SHP77 treated with DMSO at 0.1 percent for 48 hours (cell line): Measurements from ENCODE around the gene NRG3.
"Not testable (repeated sequence)": the region's sequence is repeated elsewhere in the genome, so short reads cannot be mapped to it uniquely, and the experiment has no call there.

Experiments
- DNase-seq: peaks from one replicate; lab custom pipeline; 2025; lab: John Stamatoyannopoulos, UW

NRG3 gene

DNA sequence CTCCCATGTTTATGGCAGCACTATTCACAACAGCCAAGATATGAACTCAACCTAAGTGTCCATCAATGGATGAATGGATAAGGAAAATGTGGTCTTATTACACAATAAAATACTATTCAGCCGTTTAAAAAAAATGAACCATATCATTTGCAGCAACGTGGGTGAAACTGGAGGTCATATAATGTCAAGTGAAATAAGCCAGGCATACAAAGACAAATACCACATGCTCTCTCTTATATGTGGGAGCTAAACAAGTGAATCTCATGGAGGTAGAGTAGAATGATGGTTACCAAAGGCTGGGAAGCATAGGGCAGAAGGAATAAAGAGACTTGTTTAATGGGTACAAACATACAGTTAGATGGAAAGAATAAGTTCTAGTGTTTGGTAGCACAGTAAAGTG is 699.1 kb downstream of the NRG3 start:
- no peak for DNase-seq

DNA sequence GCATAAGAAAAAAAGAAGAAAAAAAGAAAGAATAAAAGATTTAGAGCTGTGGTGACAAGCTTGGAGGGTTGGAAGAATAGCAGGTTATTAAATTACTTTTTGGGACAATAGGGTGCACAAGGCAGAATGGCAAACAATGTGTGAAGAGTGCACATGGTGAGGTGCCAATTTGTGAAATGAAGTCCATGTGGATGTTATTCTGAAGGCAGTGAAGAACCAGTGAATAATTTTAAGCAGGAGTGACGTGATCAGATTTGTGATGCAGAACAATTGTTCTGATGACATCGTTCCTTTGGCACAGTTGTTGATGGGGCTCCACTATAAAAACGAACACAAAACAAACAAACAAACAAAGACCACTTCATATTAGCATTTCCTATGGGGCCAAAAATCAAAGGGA is 700.3 kb downstream of the NRG3 start:
- DNase-seq: no peak

DNA sequence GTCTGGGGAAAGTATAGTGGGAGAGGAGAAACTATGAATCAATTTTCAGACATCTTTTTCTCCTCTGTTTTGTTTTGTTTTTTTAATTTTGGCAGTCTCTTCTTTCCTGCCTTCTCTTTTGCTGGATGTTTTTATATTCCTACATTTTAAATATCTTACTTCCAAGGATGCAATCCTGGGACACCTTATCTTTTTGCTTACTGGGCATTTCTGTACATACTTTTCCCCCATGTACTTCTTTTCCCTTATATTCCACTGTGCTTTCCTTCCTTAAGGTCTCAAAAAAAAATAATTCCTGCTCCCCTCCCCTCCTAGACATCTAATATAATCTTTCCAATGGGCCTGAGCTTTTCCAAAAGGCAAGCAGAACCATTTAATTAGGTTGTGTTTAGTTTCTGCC is 701.1 kb downstream of the NRG3 start:
- no peak for DNase-seq

DNA sequence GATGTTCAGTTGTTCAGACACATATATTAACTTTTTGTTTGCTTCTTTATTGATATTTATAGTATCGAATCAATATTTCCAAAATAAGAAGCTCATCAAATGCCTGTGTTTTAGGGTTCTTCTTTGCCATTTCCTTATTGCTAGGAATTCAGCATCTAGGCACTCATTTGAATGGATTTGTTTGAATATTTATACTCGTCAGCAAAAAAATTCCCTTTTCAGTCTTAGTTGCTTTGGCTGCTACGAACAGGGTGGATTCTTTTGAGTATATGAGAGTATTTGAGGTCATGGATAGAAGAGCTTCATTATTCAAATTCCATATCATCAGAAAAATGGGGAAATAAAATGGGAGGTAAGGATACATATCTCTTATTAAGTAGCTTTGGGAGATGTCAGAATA is 706.9 kb downstream of the NRG3 start:
- no peak for DNase-seq

DNA sequence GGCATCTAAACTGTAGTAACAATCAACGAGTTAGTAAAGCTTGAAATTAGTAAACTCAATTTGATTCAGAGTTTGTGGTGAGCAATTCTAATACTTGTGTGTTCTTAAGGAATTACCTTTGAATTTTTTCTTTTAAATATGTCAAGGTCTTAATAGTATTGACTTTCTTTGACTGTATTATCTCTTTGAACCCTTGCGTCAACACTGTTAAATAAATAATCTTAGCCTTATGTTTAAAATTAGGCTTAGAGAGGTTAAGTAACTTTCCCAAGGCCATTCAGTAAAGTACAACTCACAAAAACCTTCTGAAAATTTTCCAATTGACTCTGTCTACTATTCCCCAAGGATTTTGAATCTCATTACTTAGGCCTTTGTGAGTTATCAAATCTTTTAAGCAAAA is 716.4 kb downstream of the NRG3 start:
- no peak for DNase-seq

DNA sequence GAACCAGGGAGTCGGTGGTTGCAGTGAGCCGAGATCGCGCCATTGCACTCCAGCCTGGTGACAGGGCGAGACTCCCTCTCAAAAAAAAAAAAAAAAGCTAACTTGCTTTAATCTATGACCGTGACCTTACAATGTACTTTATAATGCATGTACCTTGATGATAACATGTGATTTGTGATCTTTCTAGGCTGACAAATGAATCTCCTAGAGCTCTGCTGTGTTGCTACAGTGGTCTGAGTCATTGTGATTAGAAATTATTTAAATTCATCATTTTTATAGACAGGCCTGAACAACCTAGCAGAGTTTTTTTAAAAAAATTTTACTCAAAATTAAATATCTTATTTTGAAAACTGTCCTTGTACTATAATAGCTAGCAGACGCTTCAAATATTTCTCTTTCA is 722.8 kb downstream of the NRG3 start:
- no peak for DNase-seq

DNA sequence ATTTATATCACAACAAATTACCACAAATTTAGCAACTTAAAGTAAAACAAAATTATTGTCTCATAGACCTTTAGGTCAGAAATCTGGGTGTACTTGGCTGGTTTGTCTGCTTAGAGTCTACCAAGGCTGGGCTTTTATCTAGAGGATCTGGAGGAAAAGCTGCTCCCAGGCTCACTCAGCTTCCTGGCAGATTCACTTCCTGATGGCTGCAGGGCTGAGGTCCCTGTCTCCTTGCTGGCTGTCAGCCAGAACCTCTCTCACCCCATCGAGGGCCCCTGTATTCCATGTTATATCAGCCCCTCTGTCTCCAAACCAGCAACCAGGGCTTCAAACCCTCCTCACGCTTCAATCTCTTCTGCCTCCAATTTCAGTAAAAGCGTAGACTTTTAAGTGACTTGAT is 734.9 kb downstream of the NRG3 start:
- no peak for DNase-seq

DNA sequence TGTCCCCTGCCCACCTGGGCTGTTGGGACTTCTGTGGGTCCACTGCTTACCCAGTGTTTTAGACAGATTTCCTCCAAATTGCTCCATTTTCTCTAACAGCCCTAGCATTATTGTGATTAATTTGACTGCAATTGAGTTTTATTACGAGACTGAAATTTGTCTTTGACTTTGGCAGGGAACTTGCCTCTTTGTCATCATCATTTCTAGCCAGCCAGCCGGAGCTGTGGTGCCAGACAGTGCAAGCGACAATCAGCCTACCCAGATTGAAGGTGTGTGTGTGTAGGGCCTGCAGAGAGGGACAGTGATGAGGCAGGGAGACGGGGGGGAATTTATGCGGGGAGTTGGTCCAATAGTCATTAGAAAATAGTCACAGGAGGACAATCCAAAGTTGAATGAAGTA is 743.0 kb downstream of the NRG3 start:
- no peak for DNase-seq

DNA sequence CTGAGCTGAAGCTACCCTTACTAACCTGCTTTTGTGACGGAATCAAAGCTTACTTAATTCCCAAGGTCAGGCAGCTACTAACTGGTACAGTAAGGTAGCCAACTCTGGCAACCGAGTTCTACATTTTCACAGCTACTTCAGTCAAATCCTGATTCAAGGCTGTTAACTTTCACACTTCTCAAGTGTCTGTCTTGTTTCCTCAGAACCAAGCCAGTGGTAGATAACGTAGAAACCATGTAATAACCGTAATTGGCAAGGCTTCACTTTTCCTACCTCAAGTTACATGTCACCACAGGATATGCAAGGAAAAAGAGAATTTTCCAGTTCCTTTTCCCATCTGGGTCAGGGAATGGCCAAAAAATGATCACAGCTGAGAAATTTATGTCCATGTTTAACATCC is 746.7 kb downstream of the NRG3 start:
- DNase-seq: no peak

DNA sequence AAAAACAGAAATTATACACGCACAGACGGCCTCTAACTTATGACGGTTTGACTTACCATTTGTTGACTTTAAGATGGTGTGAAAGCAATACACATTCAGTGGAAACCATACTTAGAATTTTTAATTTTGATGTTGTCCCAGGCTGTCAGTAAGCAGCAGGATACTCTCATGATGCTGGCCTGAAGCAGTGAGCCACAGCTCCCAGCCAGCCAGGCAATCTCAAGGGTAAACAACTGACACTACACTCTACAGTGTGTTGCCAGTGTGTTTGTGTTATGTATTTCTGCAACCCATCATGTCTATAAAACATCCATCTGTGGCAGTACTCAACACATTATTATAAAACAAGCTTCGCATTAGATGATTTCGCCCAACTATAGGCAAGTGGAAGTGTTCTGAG is 747.5 kb downstream of the NRG3 start:
- no peak for DNase-seq

DNA sequence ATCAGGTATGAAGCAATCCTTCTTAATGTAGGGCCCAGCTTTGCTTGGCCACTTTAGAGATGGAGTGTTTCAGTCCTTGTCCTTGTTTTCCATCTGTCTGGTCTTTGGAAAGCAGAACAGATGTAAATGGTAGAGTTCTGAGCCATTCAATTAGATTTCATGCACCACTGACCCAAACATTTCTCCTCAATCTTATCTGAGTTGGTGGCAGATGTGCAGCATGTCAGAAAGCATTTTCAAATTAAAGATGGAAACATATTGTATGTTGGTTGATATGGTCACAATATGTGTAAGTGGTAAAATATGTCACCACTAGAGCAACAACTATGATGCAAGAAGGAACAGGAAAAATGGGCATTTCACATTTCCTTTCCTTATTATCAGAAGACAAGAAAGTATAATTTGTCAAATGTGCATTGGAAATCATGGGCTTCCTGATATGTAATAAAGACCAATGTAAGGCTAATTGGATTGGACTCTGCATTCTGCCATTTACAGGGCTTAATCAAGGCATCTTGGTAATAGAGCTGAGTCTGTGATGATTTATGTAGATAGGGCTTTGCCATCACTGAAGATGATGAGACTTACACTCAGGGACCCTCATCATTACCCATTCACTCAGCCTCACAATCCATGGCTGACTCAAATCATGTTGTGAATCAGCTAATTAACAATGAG is 750.7 kb downstream of the NRG3 start:
- DNase-seq: no peak

DNA sequence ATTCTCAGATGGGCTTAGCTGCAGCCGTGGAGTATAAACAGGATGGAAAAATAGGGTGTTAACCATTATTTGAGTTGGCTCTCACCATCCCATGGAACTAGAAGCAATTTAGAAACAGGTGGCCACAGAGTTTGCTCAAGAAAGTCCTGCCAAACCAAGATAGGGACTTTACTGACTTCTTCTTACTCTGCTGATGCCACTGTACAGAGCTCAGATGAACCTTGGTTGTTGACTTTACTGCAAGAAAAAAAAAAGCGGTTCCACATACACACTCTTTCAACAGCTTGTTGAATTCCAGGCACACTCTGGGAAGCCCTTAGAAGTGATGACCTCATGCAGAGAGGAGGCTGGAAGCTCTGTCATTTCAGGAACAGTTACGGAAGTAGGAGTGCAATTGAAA is 753.4 kb downstream of the NRG3 start:
- no peak for DNase-seq

DNA sequence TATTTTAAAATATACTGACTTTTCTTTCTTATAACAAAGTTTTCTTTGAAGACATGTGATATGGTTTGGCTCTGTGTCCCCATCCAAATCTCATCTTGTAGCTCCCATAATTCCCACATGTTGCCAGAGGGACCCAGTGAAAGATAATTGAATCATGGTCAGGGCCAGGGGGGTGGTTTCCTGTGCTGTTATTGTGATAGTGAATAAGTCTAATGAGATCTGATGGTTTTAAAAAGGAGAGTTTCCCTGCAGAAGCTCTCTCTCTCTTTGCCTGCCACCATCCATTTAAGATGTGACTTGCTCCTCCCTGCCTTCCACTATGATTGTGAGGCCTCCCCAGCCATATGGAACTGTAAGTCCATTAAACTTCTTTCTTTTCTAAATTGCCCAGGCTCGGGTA is 768.1 kb downstream of the NRG3 start:
- DNase-seq: no peak

DNA sequence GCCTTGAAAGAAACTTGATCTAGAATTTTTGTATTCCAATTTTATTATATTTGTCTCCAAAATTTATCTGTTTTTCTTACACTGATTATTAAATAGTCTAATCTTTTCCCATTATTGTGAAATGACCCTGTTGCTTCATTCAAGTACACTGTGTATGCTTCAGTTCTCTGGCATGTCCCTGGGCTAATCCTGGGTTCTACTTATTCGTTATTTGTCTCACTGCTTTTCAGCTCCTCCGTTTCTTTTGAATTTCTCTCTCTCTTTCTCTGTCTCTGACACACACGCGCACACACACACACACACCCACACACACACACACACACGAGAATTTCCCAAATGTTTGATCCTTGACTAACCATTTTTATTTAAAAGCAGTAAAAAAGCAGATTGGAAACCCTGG is 768.6 kb downstream of the NRG3 start:
- DNase-seq: no peak

DNA sequence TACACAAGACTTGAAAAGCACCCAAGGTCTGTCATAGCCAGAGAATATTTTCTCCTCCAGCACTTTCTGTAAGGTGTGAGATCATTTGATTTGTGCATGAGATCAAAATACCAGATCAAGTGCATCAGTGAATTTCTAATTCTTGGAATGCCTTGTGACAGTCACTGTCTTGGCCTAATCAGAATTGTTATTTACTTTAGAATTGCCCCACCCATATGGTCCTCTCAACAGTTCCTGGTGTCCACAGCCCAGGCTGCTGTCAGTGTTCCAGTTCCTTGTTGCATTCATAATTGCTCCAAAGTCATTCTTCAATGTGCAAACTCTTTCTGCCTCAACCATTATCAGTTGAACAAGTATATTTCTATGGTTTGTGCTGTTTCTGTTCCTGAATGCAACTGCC is 770.2 kb downstream of the NRG3 start:
- no peak for DNase-seq

DNA sequence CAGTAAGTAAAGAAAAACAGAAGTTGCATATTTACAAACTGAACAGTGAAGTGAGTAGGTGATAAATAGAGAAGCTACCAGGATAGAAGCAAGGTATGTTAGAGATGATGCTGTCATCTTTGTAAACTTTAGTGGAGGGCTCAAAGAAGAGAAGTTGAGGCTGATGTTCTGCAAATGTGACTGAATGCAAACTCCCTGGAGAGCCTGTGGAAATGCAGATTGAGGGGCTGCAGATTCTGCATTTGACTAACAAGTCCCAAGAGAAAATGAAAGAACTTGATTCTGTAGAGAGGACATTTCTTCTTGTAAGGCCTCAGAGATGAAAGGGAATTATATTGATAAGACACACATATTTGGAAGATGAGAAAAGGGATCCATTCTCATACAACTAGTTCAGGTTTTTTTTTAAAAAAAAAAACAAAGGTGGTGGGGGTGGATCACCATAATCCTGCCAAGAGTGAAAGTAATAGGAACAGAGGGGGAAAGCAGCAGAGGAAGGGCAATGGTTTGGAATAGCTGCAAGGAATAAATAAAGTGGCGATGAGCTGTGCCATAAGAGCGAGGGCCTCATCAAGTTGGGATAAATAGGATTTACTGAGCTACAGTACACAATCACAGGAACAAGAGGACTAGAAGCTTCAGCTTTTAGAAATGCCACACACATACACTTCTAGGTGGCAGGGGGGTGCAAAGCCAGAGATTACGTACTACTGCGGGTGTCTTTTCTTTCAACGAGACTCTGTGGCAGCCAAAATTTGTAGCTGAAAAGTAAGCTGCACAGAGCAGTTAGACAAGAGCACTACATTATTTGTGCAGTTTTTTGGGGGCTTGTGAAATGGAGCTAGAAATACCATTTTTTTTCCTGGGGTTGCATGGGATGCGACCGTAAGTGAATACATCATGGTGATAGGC is 778.5 kb downstream of the NRG3 start:
- no peak for DNase-seq

DNA sequence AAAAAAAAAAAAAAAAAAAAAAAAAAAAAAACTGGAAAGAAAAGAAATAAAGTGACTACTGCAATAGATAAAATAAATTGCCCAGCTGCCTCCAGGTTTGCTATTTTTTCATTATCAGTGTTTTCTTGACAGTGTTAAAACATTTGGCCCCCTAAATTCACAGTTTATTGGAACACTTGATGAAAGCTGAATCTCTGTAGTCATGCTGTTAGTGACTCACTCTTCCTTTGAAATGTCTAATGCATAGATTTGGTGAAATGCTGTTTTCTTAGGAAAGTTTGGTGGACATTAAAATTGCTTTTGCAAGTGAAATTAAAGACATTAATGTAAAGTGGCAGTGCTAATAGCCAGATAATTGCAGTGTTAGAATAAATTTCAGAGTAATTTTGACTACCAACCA is 785.2 kb downstream of the NRG3 start:
- DNase-seq: no peak

DNA sequence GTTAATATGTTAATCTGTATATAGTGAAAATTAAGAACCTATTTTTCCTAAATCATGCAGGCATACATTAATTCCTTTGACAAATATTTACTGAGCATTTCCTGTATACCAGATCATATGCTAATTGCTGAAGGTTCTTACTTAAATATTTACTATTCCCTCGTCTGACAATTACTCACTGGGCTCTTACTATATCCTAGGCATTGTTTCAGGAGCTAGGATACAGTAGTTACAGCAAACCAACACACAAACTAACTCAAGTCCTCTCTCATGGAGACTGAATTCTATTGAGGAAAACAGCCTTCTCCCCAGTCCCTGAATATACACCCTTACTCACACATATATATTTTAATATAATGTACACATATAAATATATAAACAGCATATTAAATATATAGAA is 786.0 kb downstream of the NRG3 start:
- DNase-seq: no peak

DNA sequence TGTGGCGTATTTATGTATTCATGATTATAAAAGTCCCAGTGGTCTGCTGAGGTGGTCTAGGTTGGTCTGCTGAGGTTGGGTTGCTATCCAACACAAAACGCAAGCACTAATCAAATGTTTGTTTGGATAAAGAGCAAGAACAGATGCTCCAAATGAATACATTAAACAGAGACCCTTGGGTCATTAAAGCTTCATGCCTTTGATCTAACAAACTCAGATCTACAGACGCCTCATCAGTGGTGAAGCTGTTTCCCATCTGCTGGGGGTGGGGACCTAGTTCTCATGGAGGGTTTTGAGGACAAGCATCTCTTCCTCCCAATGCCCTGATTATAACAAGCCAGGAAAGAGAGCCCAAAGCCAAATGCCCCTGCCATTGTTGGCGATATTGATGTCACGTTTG is 786.7 kb downstream of the NRG3 start:
- DNase-seq: no peak

DNA sequence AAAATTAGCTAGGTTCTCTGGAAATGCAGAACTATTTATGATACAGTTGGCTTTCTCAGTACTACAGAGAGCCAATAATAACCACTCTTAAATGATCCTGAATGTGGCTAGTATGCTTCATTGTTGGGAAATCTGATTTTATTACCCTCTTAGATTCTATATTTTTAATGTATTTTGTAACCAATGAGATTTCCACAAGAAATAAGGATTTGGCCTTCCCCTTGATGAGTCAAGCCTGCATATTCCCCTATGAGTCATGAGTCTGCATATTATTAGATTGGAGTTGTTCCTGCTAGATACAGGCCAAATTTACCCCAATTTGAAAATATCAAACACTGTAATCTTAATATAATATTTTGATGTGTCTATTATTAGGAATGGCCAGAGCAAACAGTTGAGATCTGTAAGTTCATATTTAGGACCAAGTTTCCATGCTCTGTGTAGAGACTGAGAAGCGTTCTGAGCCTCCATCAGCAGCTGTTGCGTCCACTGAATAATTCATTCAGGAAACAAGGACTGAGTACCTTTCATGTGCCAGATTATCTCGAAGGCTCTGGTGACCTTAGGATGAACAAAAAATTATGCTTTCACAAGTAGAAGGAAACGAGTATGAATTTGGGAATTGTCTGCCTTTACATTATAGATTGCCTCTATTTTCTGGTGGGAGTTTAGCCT is 793.4 kb downstream of the NRG3 start:
- DNase-seq: no peak

DNA sequence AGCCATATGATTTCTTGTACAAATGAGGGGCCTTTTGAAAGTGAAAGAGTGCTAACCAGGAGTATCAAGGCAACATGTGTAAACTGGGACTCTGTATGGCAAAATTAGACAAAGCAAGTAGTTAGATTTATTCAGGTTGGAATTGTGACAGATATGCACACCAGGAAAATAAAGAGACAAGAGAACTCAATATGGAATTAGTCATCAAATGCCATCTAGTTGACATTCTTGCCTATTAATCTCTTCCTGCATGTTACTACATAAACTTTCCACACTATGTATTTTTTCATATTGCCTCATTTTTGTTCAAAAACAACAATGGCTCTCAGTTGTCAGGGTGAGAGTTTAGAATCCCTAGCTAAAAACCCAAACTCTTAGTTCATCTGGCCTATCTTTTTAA is 799.0 kb downstream of the NRG3 start:
- no peak for DNase-seq

DNA sequence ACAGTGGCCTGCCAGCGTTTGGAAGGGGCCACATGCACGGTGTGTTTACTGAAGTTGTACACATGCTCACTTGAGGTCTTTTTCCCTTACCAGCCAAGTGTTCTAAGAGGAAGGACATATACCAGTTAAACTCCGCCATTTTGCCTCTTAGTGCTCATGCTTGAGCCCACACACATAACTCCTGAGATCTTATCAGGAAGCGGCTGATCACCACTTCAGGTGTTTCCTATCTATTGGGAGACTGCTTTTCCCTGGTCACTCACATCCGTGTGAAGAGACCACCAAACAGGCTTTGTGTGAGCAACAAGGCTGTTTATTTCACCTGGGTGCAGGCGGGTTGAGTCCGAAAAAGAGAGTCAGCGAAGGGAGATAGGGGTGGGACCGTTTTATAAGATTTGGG is 802.9 kb downstream of the NRG3 start:
- not testable (repeated sequence) for DNase-seq

DNA sequence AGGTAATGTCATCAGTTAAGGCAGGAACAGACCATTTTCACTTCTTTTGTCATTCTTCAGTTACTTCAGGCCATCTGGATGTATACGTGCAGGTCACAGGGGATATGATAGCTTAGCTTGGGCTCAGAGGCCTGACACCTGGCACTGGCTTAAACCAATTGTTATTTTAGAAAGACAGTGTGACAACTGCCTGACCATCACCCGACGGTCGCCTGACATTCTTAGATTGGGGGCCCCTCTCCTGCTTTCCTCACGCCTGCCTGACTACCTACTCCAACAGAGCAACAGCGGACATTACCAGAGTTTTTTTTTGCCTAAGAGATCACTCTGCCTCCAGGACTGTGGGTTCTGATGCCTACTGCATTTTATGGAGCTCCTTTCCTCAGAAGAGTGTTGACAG is 803.5 kb downstream of the NRG3 start:
- not testable (repeated sequence) for DNase-seq
